GM18519 (cell line): ENCODE measurements around the gene CPSF3.
"Not testable (repeated sequence)": the region's sequence is repeated elsewhere in the genome, so short reads cannot be mapped to it uniquely, and the experiment has no call there.

ENCODE experiments used
- ATAC-seq: cut with Tn5 transposase; IDR thresholded peaks from one replicate; pipeline ENCODE4 v1.9.1; 2021; ENCODE audit warnings: mild to moderate bottlenecking, moderate library complexity; ENCODE audit not compliant: unreplicated experiment, low FRiP score

The CPSF3 gene

GRCh38 chr2:9497017-9497416, 73.6 kb downstream of the CPSF3 start:
- no peak for ATAC-seq

- ATAC-seq: no peak
Observed at GRCh38 chr2:9498210-9498609, 74.8 kb downstream of the CPSF3 start.

- ATAC-seq: no peak
Observed at GRCh38 chr2:9508931-9509330, 85.5 kb downstream of the CPSF3 start.

GRCh38 chr2:9513946-9514345, 90.5 kb downstream of the CPSF3 start:
- not testable (repeated sequence) for ATAC-seq

- ATAC-seq: no peak
Observed at GRCh38 chr2:9517118-9517782, 93.8 kb downstream of the CPSF3 start.

- no peak for ATAC-seq
Observed at GRCh38 chr2:9518163-9518562, 94.7 kb downstream of the CPSF3 start.

GRCh38 chr2:9518780-9519179, 95.3 kb downstream of the CPSF3 start:
- ATAC-seq: no peak

- ATAC-seq: no peak
Observed at GRCh38 chr2:9519250-9519649, 95.8 kb downstream of the CPSF3 start.
